GM12875 (cell line): ENCODE results near the gene PELI1.

Source experiments
- H3K4me3 ChIP-seq: one replicate; pipeline ENCODE4 v1.5.1; 2011; ENCODE audit warnings: low read depth, low read length, control low read depth
- TF ChIP-seq, protein P1 (sequence below): IDR thresholded peaks from 2 replicates; pipeline ENCODE4 v1.5.1; 2011; ENCODE audit warnings: low read depth, mild to moderate bottlenecking, control low read depth, inconsistent platforms, low read length, moderate library complexity, borderline replicate concordance; ENCODE audit not compliant: insufficient read depth

Gene PELI1

DNA sequence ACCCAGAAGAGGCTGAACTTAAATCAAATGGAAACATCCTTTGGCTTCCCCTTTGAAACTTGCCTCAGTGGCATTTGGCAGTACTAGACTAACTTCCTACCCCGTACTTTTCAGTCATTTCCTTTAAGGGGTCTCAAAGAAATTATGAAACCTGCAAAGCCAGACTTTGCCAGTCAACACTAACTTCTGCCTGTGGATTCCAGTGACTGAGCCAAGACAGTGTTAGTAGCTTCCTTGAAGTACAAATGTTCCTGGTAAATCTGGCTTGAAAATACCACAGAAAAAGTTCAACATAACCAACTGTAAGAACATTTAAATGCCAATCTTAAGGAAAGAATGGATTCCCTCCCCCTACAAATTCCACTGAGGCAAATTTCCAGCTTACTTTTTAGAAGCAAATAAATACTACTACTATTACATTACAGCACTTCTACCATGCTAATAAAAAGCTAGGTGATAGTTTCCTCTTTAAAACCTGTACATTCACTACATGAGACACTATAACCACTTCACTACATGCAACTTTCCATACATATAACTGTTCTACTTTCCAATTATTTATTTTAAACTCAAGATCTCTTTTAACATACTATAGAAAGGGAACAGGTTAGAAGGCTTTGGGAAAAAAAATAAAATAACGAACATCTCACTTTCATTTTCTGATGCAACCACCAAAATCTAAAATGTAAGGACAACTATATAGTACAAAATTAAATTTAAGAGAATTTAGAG is 2.4 kb downstream of the PELI1 start:
- H3K4me3 ChIP-seq = peak overlapping the region; percentile 92
- TF ChIP-seq, protein P1, sequence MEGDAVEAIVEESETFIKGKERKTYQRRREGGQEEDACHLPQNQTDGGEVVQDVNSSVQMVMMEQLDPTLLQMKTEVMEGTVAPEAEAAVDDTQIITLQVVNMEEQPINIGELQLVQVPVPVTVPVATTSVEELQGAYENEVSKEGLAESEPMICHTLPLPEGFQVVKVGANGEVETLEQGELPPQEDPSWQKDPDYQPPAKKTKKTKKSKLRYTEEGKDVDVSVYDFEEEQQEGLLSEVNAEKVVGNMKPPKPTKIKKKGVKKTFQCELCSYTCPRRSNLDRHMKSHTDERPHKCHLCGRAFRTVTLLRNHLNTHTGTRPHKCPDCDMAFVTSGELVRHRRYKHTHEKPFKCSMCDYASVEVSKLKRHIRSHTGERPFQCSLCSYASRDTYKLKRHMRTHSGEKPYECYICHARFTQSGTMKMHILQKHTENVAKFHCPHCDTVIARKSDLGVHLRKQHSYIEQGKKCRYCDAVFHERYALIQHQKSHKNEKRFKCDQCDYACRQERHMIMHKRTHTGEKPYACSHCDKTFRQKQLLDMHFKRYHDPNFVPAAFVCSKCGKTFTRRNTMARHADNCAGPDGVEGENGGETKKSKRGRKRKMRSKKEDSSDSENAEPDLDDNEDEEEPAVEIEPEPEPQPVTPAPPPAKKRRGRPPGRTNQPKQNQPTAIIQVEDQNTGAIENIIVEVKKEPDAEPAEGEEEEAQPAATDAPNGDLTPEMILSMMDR = no peak

DNA sequence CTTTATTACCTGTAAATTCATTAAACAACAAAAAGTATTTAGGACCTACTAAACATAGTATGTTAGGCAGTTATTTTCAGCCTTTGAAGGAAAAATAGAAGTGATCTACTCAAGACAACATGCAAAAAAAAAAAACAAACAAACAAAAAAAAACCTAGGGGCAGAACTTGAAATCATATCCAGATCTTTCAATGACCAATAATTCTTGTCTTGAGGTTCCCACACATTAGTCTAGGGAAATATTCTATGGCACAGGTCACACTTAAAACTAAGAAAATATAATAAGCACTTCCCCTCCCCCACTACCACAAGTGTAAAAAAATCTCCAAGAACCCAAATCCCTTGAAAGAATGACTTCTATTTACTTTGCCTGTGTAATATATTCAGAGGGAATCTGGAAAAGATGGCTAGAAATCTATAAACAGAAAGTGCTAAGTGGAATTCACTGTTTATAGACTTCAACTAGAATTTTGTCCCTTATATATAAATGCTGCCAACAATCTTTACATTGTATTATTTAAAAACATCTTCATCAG is 3.5 kb downstream of the PELI1 start:
- TF ChIP-seq, protein P1 = no peak
- H3K4me3 ChIP-seq = no peak overlapping the region

DNA sequence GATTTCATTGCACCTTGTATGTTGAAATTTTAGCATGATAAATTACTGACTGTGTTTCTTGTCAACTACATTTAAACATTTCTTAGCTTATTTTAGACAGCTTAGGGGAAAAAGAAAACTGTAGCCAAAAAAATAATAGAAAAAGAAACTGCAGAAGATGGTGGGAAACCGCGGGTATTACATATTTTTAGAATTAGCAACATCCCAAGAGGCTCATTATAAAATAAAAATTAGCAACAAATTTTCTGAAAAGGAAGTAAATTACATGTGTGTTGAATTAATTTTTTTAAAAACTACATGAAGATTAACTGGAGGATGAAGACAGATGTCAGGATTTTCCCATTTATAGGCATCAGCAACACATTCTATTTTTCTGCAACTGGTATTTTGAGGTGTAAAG is 4.3 kb downstream of the PELI1 start:
- no peak overlapping the region for H3K4me3 ChIP-seq
- TF ChIP-seq, protein P1 = no peak

DNA sequence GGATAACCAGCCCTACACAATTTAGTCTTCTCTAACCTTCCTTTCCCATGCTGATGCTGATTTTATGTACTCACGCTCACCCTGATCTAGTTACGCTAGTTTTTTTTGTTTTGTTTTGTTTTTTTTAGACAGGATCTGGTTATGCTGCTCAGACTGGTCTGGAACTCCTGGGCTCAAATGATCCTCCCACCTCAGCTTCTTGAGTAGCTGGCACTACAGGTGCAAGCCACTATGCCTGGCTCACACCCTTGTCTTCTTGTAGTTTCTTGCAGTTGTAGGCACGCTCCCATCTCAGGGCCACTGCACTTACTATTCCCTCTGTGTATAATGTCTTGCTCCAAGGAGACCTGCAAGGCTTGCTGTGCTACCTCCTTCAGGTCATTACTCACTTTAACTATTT is 6.2 kb downstream of the PELI1 start:
- TF ChIP-seq, protein P1 = no peak
- no peak overlapping the region for H3K4me3 ChIP-seq

DNA sequence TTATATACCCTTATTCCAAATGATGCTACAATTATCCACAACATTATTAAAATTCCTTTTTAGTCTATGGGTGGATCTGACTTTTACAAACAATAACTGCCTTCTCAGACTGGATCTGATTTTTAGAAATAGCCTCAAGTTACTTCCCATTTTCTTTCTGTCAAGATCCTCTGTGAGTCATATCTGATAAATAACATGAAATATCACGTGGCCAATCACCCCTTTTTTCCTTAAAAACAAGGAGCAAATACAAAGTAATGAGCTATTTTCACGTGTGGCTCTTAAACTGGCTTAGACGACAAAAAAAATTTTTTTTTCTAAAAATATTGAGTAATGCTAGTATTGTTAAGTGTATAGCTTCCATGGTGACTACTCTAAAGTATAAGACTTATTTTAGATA is 6.7 kb downstream of the PELI1 start:
- no peak overlapping the region for H3K4me3 ChIP-seq
- TF ChIP-seq, protein P1 = no peak

DNA sequence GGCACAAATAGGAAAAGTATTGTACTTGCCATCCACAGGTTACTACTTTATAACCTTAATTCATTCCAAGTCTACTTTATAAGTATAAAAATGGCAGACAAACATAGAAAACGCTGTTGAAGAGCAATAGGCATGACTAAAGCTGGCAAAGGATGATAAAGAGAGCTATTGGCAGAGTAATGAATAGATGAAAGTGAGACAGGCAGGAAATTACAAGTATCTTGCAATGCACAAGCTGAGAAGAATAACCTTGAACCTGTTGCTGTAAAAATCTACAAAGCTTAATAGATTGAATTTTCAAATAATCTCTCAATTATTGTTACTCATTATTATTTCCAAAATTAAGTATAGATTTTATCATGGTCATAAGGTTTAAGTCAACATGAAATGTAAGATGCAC is 8.8 kb downstream of the PELI1 start:
- TF ChIP-seq, protein P1 = no peak
- no peak overlapping the region for H3K4me3 ChIP-seq

DNA sequence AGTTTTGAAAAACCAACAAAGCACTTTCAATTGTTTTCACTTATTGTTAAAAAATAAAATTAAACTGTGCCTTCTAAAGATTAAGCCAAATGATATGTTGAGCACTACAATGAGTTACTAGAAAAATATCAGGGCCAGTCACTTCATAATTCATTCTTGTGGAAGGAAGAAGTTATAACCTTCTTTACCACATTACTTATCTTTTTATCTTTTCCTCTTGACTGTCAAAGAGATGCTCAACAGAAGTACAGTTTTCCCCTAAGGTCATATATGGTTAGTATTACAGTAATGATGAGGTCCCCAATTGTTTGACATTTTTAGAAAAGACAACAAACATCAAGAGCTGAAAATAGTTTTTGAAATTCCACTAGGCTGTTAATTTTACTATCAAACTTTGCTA is 9.4 kb downstream of the PELI1 start:
- TF ChIP-seq, protein P1 = no peak
- H3K4me3 ChIP-seq = no peak overlapping the region
